Measurements from ENCODE around the gene INKA2.

GRCh38 chr1:111750856-111751255, 11.7 kb upstream of the INKA2 start:
- TF ChIP-seq, protein P1, sequence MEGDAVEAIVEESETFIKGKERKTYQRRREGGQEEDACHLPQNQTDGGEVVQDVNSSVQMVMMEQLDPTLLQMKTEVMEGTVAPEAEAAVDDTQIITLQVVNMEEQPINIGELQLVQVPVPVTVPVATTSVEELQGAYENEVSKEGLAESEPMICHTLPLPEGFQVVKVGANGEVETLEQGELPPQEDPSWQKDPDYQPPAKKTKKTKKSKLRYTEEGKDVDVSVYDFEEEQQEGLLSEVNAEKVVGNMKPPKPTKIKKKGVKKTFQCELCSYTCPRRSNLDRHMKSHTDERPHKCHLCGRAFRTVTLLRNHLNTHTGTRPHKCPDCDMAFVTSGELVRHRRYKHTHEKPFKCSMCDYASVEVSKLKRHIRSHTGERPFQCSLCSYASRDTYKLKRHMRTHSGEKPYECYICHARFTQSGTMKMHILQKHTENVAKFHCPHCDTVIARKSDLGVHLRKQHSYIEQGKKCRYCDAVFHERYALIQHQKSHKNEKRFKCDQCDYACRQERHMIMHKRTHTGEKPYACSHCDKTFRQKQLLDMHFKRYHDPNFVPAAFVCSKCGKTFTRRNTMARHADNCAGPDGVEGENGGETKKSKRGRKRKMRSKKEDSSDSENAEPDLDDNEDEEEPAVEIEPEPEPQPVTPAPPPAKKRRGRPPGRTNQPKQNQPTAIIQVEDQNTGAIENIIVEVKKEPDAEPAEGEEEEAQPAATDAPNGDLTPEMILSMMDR (conservative IDR thresholded peaks at IDR 0.05; ENCODE audit: low read depth in 2 of 2), result no peak
- TF ChIP-seq EZH2phosphoT487 (IDR thresholded peaks at IDR 0.05; ENCODE audit: unreplicated experiment) (no peak), POLR2AphosphoS5 (IDR thresholded peaks at IDR 0.05; ENCODE audit: low read depth) (no peak), REST (IDR thresholded peaks at IDR 0.05; ENCODE audit: unreplicated experiment) (no peak), CREB1 (CRISPR knock-in tag; IDR thresholded peaks at IDR 0.05; ENCODE audit: low read depth) (no peak), NANOG (IDR thresholded peaks at IDR 0.05; ENCODE audit: borderline replicate concordance) (no peak), STAT1 (IDR thresholded peaks at IDR 0.05; ENCODE audit: unreplicated experiment) (no peak), EZH2 (IDR thresholded peaks at IDR 0.05; ENCODE audit: low read depth, unreplicated experiment) (no peak)
